ENCODE data around the gene BOD1L1.

Gene BOD1L1

DNA sequence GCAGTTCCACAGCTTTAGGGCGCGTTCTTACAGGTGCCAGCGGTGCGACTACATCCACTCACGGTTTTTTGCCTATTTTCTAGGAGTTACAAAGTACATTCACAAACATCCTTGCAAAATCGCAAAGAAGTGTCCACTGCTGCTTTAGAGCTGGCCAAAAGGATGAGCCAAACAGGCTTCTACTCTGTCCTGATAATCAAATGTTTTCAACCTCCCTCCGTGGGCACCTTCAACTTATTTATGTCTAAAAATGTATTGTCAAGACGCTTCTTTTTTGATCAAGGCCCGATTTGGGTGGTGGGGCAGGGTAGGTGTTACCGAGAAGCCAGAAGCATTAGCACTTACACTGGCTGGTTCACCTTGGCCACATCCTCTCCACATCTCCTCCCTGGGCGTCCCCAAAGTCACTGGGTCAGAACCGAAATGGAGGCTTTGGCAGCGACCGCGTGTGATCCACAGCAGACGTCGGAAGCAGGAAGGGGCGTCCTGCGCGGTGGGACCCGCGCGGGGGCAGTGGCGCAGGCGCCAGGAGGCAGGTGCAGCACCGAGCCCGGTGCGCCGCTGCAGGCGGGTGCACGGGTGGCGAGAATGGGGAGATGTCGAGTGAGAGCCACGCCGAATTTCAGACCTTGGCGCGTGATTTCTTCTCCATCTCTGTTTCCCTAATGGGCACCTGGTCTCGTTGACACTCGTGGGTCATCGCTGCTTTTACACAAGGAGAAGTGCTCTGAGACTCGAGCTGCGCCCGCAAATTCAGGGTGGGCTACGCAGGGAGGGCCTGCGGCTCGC is 100.1 kb downstream of the BOD1L1 start:
- Histone ChIP-seq H3K4me1 (ENCODE audit: insufficient read depth, low read length) (peaks cover 4% of the 10 kb centered on the region), H3K4me3 (ENCODE audit: low read depth in 1 of 2, low read length in 2 of 2) (peak overlapping the region in 1 of 2 donors; percentile 9), H3K36me3 (ENCODE audit: insufficient read depth, low read length) (no peaks in the 10 kb centered on the region), H3K27ac (ENCODE audit: low read depth, low read length) (no peak overlapping the region), H3K9me3 (ENCODE audit: low read length) (peaks cover 13% of the 10 kb centered on the region), H3K9ac (ENCODE audit: low read length) (no peak overlapping the region), H3K27me3 (ENCODE audit: control insufficient read depth in 1 of 2, insufficient read depth in 2 of 2, low read length in 2 of 2) (peaks cover 25 to 56% of the 10 kb centered on the region in 2 donors)

DNA sequence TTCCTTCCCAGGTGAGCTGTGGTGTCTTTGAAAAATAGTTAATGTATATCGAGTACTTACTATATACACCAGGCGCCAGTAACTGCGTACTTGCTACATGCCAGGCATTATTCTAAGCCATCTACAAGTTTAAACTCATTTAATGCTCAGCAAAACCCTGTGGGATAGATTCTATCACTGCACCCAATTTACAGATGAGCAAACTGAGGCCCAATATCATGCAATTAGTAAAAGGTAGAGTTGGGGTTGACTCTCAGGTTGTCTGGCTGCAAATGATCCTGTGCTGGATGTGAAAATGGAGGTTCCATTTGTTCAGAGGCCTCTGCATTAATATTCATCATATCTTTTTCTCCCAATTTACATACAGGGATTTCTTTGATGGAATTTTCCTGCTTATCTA is 100.9 kb downstream of the BOD1L1 start:
- peaks cover 25 to 59% of the 10 kb centered on the region in 2 donors for H3K27me3 ChIP-seq (ENCODE audit: control insufficient read depth in 1 of 2, insufficient read depth in 2 of 2, low read length in 2 of 2)

DNA sequence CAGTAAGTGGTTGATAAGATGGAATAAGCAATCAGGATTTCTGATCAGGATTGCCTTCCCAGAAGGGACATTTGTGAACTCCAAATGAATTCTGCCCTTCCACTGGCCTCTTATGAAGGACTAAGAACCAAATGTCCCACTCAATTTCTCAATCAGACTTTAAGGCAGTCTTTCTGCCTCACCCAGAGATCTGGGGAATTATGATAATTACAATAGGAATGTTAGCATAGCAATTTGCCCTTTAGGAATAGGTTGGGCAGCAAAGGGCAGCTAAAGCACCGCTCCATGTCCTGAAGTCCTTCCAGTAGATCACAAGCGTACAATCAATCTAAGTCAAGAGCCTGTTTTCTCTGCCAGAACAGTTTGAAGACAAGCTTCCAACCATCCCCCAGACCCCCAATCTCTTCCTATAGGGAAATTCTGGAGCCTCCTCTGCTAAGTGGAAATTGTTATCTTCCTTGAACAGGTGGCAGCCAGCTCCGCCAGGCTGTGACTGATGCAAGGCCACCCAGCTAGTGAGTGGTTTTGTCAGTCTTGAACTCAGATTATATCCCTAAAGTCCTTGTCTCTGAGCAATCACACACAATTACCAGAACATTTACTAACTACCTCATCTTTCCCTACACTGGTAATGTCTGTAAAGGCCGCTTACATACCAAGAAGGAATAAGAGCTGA is 101.8 kb downstream of the BOD1L1 start:
- peaks cover 25 to 56% of the 10 kb centered on the region in 2 donors for H3K27me3 ChIP-seq (ENCODE audit: control insufficient read depth in 1 of 2, insufficient read depth in 2 of 2, low read length in 2 of 2)
- no peaks in the 10 kb centered on the region for H3K36me3 ChIP-seq (ENCODE audit: insufficient read depth, low read length)
- H3K4me3 ChIP-seq (ENCODE audit: low read depth in 1 of 2, low read length in 2 of 2) = no peak overlapping the region
- no peak overlapping the region for H3K9ac ChIP-seq (ENCODE audit: low read length)
- H3K9me3 ChIP-seq (ENCODE audit: low read length) = peaks cover 13% of the 10 kb centered on the region
- H3K4me1 ChIP-seq (ENCODE audit: insufficient read depth, low read length) = peaks cover 4% of the 10 kb centered on the region
- no peak overlapping the region for H3K27ac ChIP-seq (ENCODE audit: low read depth, low read length)

More for the DNA sequence above, 100.9 kb downstream of the BOD1L1 start:
- H3K9ac ChIP-seq (ENCODE audit: low read length) = no peak overlapping the region
- H3K36me3 ChIP-seq (ENCODE audit: insufficient read depth, low read length) = no peaks in the 10 kb centered on the region
- no peak overlapping the region for H3K4me3 ChIP-seq (ENCODE audit: low read depth in 1 of 2, low read length in 2 of 2)
- H3K9me3 ChIP-seq (ENCODE audit: low read length) = peaks cover 13% of the 10 kb centered on the region
- no peak overlapping the region for H3K27ac ChIP-seq (ENCODE audit: low read depth, low read length)
- peaks cover 4% of the 10 kb centered on the region for H3K4me1 ChIP-seq (ENCODE audit: insufficient read depth, low read length)

DNA sequence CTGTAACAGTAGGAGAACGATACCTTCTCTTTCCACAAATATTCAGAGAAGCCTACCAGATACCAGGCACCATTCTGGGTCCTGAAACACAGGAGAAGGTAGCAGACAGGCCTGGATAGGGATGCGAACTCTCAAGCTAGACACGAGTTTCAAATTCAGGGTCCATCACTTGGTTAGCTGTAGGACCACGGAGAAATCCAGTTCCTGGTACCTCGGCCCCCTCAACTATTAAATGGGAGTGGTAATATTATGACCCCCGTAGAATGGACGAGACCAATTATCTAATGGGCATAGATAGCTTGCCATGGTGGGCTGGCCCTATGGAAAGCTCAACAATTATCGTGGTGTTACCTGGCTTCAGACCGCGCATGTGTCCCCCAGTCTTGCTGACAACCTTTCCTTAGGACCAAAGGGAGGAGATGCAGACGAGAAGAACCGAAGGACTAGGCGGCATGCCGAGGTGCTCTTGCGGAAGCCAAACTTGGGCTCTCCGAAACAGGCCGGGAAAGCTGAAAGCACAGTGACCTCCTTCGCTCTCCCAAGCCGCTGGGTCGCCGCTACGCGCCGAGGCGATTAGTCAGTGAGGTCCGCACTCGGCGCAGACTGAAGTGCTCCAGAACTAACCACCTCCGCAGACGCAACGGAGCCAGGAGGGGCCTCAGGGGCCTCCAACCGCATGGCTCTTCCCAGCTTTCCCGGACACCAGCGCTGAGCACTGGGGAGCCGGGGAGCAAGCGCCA is 102.9 kb downstream of the BOD1L1 start:
- Histone ChIP-seq H3K36me3 (ENCODE audit: insufficient read depth, low read length) (no peaks in the 10 kb centered on the region), H3K27me3 (ENCODE audit: control insufficient read depth in 1 of 2, insufficient read depth in 2 of 2, low read length in 2 of 2) (peaks cover 25 to 56% of the 10 kb centered on the region in 2 donors), H3K9me3 (ENCODE audit: low read length) (peaks cover 13% of the 10 kb centered on the region), H3K9ac (ENCODE audit: low read length) (no peak overlapping the region), H3K4me1 (ENCODE audit: insufficient read depth, low read length) (peaks cover 4% of the 10 kb centered on the region), H3K27ac (ENCODE audit: low read depth, low read length) (no peak overlapping the region), H3K4me3 (ENCODE audit: low read depth in 1 of 2, low read length in 2 of 2) (no peak overlapping the region)

DNA sequence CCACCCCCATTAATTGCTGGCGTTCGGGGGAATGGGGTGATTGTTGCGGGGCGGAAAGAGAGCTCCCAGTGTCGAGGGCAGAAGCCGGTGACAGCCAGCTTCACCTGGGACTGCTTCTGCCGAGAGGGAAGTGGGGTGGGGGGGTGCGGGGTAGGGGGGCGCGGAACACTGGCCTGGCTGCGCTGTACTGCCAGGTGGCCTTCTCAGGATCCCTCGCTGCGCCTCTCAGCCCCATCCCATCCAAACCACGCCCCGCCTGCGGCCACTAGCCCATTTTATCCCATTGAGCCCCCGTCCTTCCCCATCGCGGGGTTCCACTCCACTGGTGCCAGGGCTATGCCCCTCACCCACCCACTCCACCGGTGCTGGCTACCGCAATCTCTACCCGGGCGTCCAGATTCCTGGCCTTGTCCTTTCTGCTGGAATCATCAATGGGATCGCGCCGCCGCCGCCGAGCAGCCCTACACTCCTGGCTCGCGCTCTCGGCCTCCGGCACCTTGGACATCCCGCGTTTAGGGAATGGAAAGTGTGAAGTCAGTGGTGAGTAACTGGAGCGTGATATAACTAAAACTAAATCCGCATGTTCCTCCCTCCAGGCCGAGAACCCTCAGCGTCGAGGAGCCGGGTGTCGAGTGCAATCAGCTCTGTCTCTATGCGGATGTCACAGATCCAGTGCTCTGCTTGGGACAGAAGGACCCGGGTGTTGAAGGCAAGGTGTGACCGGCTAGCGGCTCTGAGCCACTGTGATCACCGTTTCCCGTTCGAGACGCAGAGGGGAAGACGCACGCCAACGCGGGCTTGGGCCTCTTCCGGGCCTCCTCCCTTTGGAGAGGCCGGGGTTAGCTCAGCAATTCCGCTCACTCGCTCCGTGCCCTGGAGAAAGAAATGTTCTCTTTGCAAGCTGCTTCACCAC is 103.7 kb downstream of the BOD1L1 start:
- Histone ChIP-seq H3K27ac (ENCODE audit: low read depth, low read length) (no peak overlapping the region), H3K36me3 (ENCODE audit: insufficient read depth, low read length) (no peaks in the 10 kb centered on the region), H3K4me1 (ENCODE audit: insufficient read depth, low read length) (peaks cover 4% of the 10 kb centered on the region), H3K9me3 (ENCODE audit: low read length) (peaks cover 13% of the 10 kb centered on the region), H3K4me3 (ENCODE audit: low read depth in 1 of 2, low read length in 2 of 2) (no peak overlapping the region), H3K9ac (ENCODE audit: low read length) (no peak overlapping the region), H3K27me3 (ENCODE audit: control insufficient read depth in 1 of 2, insufficient read depth in 2 of 2, low read length in 2 of 2) (peaks cover 25 to 51% of the 10 kb centered on the region in 2 donors)

DNA sequence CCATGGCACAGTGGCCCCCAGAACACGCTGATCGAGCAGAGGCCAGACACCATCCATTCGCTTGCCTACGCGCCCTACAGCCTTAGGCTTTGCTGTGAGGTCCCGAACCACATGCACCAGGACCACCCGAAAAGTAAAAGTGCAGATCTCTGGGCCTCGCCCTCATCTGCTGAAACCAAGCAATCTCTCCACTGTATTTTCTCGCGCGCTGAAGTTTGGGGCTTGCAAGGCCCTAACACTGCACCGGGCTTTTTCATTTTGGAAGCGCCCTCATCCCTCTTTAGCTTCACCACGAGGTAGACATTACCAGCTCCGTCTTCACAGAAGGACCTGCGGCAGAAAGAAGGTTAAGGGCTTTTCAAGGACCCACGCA is 104.4 kb downstream of the BOD1L1 start:
- Histone ChIP-seq H3K27me3 (ENCODE audit: control insufficient read depth in 1 of 2, insufficient read depth in 2 of 2, low read length in 2 of 2) (peaks cover 20 to 51% of the 10 kb centered on the region in 2 donors), H3K9me3 (ENCODE audit: low read length) (peaks cover 13% of the 10 kb centered on the region), H3K4me3 (ENCODE audit: low read depth in 1 of 2, low read length in 2 of 2) (no peak overlapping the region)

DNA sequence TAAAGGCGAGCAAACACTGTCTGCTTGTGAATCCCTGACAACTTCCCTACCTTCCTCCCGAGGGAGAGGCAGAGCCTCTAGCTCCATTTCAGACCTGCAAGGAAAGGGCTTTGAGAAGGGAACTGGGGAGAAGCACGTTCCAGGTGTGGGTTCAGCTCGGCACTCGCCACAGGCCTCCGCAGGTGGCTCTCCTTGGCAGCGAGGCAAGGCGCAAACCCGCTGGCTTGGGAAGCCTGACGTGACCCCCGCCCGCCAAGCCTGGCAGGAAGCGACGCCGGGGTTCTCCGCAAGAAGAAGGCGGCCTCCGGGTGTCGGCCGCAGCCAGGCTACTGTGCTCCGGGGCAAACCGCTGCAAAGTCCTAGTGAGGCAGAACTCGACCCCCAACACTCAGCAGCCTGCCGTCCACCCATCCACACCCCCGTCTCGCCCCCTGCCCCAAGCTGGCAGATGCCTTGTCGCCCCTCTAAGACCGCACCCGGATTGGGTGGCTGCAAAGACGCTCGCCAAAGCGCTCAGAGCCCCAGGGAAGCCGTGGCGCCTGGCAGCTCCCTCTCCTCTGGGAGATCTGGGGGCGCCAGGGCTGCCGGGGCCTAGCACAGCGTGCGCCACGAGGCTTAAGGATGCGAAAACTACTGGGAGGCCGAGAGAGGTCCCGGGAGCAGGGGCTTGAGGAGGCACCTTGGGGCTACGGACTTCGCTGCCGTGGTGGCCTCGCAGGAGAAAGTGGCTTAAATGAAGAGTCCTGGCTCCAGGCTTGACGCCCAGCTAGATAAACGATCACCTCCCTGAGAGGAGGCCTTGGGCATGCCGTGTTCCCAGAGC is 105.0 kb downstream of the BOD1L1 start:
- no peaks in the 10 kb centered on the region for H3K36me3 ChIP-seq (ENCODE audit: insufficient read depth, low read length)
- H3K27me3 ChIP-seq (ENCODE audit: control insufficient read depth in 1 of 2, insufficient read depth in 2 of 2, low read length in 2 of 2) = peaks cover 20 to 48% of the 10 kb centered on the region in 2 donors
- no peak overlapping the region for H3K4me3 ChIP-seq (ENCODE audit: low read depth in 1 of 2, low read length in 2 of 2)
- H3K9ac ChIP-seq (ENCODE audit: low read length) = no peak overlapping the region
- H3K27ac ChIP-seq (ENCODE audit: low read depth, low read length) = no peak overlapping the region
- peaks cover 13% of the 10 kb centered on the region for H3K9me3 ChIP-seq (ENCODE audit: low read length)
- H3K4me1 ChIP-seq (ENCODE audit: insufficient read depth, low read length) = no peaks in the 10 kb centered on the region

More for the DNA sequence above, 104.4 kb downstream of the BOD1L1 start:
- H3K4me1 ChIP-seq (ENCODE audit: insufficient read depth, low read length) = peaks cover 1% of the 10 kb centered on the region
- no peak overlapping the region for H3K27ac ChIP-seq (ENCODE audit: low read depth, low read length)
- no peak overlapping the region for H3K9ac ChIP-seq (ENCODE audit: low read length)
- no peaks in the 10 kb centered on the region for H3K36me3 ChIP-seq (ENCODE audit: insufficient read depth, low read length)

DNA sequence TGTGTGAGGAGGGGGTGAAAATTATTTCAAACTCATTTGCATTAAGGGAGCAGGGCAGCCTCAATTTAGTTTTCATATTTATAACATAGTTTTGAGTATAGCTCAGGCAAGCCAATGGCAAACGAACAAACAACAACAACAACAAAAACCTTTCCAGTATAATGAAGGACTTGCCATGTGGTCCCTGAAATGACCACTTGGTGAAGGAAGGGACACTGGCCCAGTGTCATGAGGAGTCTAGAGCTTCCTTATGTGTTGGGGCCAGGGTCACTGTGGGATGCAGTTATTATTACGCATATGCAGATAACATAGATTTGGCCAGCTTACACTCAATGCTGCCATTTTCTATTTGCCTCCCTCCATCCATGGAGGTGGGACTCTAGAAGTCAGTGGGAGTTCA is 106.5 kb downstream of the BOD1L1 start:
- no peaks in the 10 kb centered on the region for H3K4me1 ChIP-seq (ENCODE audit: insufficient read depth, low read length)
- no peaks in the 10 kb centered on the region for H3K36me3 ChIP-seq (ENCODE audit: insufficient read depth, low read length)
- no peak overlapping the region for H3K4me3 ChIP-seq (ENCODE audit: low read depth in 1 of 2, low read length in 2 of 2)
- no peak overlapping the region for H3K9ac ChIP-seq (ENCODE audit: low read length)
- peaks cover 13% of the 10 kb centered on the region for H3K9me3 ChIP-seq (ENCODE audit: low read length)
- no peak overlapping the region for H3K27ac ChIP-seq (ENCODE audit: low read depth, low read length)
- H3K27me3 ChIP-seq (ENCODE audit: control insufficient read depth in 1 of 2, insufficient read depth in 2 of 2, low read length in 2 of 2) = peaks cover 14 to 37% of the 10 kb centered on the region in 2 donors

Data from muscle layer of colon (tissue), 2 donors.